Activated T-cell treated with anti-CD3 and anti-CD28 coated beads, Interleukin-2, amount 50 U/mL, for 48 hours (primary cell): ENCODE data around the gene COPG2.

Source experiments
- DNase-seq, 2 experiments: peaks; one replicate each; pipeline ENCODE4 v3.0.0-alpha.2; 2020

The COPG2 gene

GRCh38 chr7:130463553-130464434 lies 204.8 kb downstream of the COPG2 start:
- DNase-seq: no peak

GRCh38 chr7:130461272-130461671 lies 207.3 kb downstream of the COPG2 start:
- no peak for DNase-seq

GRCh38 chr7:130458257-130458656 lies 210.3 kb downstream of the COPG2 start:
- DNase-seq: no peak
